GM04503 (cell line): ENCODE data around the gene CASQ1.

Experiments used
- DNase-seq: peaks from one replicate; pipeline ENCODE4 v3.0.0-alpha.2; 2012; ENCODE audit warnings: low read depth

Gene CASQ1

DNA sequence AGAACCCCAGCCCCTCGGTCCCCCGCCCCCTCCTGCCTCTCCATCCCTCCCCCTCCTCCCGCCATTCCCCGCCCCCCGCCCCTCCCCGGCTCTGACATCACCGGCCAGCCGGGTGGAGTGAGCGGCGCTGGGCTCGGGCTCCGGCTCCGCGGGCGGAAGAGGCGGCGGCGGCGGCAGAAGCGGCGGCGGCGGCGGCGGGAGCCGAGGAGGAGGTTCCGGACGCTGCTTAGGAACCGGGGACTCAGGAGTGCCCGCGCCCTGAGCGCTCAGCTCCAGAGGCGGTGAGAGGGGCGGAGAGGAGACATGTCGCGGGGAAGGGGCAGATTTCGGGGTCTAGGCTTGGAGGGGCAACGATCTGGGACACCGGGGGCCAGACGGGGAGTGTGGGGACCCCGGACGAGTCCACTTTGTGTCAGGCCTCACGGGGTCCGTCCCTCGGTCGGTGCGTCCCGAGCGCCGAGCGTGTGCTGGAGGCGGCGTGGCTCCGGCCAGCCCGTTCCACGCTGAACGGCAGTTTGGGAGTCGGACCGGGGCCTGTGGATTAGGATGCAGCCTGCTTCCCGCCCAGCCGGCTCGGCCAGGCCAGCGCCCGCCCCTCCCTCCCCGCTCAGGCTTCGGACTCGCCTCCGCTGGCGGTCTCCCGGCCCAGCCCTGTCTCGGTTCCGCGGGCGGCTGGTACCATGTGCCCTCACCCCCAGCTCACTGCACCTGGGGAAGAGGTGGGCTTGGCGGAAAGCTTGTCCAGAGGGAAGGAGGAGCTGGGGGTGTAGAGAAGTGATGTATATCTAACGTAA is 15.1 kb downstream of the CASQ1 start, which contains the start of gene PEA15:
PEA15 (plus strand) TSS at position 143 of the 794 bp plus-strand sequence. CDS start 6,161 bp downstream, outside the sequence.
- DNase-seq, result no peak

DNA sequence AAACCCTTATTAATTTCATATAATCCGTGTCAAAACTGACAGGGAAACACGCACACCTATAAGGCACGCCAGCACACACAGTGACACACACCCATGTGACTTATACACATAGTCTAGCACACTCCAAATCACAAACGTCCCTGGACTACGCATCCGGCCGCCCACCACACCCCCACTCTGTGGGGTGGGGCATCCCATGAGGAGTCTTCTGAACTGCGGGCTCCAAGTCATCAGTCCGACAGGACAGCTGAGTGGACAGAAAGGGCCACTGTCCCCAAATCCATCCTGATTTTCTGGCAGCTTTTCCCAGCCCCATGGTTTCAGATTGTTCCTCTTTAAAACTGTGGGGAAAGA is 15.6 kb downstream of the CASQ1 start:
- DNase-seq, result peak; percentile 26

DNA sequence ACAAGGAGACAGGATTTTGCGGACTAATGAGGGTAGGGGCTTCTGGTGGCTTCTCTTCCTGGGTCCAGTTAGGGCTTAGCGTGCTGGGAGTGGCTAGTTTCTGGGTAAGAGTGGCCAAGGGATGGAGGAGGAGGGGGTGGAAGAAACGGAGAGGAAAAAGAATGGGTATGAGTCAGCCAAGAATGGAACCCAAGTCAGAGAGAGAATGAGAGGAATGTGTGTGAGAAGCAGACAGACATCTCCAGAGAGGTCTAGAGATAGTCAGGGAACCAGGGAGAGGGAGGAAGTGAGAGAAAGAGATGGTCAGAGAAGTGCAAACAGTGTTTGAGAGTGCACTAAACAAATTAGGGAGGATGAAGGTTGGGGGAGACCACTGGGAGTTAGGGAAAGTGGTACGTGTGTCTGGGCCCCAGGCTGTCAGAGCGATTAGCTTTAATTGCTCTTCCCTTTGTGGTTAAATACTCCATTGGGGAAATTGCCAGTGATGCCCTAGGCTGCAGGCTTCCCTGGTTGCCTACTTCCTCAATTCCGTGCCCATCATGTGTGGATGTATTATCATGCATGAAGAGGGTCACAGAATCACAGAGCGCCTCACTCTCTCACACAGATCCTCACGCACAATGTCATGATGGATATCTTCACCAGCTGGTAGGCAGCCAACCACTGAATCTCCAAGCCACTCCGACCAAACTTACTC is 16.2 kb downstream of the CASQ1 start:
- DNase-seq, result peak; percentile 86

DNA sequence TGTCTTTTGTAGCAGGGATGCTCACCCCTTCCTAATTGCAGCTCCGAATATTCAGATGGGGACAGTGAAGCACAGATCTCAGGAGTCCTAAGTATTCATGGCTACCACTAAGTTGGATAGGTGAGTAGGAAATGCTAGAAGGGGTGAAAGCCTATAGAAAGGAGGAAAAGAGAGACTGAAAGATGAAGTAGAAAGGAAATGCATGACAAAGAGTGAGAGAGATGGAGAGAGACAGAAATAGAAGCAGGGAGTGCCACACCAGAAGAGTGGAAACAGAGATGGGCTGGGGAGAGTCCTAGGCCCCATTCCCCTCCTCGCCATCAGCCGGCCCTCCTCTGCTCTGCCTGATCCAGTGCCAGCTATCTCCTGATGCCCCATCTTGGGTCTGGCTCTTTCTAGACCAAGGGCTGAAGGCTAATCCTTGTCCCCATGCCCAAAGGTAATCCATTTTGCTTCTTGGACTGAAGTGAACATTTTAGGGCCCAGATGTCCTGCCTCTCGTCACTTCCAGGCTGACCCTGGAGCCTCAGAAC is 16.8 kb downstream of the CASQ1 start:
- DNase-seq, result no peak

DNA sequence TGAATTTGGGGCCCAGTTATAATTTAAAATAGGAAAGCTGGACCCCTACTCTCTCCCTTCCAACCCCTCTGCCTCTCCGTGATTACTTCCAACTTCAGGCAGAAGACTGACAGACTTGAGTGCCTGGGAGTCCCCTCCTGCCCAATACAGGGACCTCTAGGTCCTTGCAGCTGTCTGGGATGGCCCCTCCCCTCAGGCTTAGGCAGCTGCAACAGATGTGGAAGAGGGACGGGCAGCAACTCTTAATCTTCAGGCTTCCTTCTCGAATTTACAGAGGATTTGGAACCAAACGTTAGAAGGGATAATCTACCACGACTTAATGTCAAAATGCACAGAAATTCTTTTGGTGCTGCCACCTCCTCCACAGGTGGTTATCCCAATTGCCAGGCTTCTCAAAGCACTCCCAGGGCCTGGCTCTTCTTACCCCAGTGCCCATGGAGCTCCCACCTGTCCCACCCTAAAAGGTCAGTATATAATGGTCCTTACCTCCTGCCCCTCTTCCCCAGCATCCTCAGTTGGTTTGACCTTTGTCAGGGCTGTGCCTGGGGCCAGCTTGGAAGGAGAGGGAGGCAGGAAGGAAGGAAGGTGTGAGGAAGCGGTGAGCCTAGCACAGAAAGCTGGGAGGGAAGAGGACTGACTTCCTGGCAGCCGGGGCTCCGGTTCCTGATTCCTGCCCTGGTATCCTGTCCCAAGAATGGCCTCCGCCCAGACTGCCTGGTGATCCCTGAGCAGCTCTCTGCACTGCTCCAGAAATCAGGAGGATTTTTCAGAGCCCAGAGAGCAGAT is 17.6 kb downstream of the CASQ1 start:
- no peak for DNase-seq

DNA sequence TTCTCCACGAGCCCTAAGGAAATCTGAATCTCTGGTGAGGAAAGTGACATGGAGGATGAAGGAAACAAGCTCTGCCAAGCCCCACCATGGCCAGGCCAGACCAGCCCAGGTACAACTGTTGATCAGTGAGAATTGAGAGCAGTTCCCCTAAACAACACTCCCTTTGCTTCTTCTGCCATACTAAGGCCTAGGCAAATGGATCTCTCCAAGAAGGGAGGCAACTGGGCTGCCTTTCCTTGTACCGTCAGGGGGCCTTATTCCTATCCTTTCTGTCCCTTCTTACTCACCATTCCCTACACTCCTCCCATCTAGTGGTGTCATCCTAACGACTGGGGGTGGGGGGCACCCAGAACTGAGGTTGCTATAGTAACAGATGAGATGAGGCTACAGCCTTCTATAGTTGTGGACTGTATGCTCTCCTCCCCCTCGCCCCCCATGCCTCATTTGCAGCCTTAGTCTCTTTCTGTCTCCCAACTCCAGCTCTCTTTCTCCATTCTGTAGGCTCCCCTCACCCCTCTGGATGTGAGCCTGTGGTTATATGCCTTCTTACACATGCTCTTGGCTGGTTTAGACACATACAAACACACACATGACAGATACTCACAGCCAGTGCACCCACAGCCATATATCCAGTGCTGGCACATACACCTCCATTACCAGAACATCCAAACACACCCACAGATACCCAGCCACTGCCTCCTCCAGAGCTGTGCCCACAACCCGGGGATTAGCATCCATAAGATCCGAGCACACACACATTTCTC is 18.4 kb downstream of the CASQ1 start:
- no peak for DNase-seq

DNA sequence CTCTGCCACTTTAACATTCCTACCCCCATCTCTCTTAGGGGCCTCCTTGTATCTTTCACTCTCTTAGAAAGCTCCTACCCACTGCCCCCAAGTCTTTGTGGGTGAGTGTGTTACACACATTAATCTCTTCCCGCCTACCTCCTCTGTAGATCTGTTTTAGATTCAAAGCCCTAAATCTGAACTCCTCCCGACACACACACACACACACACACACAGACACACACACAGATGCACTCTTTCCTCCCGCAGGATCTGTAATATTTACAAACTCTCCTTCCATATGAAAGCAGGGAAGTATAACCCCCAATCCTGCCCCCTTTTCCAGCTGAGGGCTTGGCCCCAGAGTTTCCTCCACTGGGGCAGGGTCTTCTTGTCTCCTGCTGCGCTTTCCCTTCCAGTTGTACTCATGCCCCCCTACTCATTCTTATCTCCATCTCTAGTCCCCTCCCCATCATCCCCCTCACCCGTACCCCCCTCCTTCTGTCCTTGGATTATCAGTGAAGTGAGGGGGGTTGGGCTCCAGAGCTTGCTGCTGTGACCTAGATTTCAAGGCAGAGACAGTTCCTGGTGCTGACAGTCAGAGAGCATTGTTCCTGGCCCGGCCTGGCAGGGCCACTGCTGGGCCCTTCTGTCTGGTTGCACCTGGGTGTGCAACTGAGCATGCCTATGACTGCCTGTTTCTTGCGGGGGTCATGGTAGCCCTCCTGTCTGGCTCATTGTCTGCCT is 19.1 kb downstream of the CASQ1 start:
- DNase-seq, result no peak

DNA sequence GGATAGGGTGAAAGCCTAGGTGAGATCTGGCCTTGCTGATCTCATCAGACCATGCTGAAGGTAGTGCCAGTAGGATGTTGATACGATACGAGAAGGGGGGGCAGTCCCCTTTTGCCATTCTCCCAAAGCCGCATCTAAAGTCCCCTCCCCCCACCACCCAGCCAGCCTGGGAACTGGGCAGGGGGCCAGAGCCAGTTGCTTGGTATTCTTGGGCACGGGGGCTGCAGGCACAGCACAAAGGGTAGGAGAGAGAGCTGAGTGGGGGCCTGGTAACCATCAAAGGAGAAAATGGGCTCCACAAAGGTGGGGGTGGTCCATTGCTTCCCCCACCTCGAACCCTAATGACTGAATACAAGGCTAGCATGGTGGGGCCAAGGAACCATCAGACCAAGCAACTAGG is 20.2 kb downstream of the CASQ1 start:
- DNase-seq, result no peak

DNA sequence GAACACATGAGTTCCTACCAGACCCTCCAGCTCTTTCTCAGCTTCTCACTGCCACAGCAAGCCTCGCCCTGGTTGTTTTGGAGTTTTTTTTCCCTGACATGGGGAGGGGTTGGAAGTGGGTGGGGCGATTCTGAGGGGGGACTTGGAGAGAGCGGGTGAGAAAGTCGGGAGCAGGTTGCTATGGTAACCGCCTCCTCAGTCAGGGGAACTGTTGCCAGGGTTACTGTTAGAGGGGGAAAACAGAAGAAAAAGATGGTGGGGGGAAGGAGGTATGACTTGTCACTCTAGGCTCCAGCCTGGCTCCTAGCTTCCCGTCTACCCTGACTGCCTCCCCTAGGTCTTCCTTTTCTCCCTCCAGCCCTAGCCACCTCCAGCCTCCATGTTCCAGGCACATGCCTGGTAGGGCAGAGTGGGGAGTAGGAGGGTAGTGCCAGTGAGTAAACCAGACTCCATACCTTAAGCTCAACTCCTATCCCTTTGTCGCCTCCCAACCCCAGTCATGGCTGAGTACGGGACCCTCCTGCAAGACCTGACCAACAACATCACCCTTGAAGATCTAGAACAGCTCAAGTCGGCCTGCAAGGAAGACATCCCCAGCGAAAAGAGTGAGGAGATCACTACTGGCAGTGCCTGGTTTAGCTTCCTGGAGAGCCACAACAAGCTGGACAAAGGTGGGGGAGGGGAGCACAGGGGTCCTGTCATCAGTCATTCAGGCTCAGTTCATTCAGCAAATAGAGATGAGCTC is 20.8 kb downstream of the CASQ1 start:
- DNase-seq, result no peak

DNA sequence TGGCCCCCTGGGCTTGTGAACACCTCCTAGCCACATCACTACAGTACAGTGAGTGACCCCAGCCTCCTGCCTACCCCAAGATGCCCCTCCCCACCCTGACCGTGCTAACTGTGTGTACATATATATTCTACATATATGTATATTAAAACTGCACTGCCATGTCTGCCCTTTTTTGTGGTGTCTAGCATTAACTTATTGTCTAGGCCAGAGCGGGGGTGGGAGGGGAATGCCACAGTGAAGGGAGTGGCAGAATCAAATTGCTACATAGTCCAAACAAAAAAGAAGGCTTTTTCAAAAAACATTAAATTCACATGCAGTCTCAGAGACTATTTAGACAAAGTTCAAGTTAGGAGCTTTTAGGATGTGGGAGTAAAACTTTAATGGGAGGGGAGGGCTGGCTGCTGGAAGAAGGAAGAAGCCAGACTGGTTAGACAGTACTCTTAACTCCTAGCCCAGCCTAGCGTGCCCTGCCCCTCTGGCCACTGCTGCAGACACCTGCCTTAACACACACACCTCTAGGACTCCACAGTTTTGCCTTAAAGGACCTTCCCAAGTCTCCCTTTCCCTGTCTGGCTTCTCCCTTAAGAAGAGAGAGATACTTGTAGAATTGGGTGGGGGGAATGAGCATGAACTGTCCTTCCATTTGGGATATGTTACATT is 24.2 kb downstream of the CASQ1 start:
- no peak for DNase-seq

DNA sequence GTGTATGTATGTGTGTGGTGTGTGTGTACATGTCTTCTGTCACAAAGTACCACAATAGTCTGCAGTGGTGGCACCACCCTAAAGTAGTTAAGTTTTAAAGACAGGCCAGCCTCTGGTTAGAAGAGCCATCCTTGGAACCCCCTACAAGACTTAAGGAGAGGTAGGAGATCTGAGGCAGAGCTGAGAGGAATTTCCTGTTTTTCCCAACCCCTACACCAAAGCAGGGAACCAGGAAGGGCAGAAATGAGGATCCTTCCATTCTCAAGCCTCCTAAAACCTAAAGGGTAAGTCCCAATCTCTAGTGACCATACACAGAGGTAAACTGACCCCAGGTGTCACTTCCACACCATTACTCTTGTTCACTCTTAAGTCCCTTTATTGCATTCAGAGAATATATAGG is 25.9 kb downstream of the CASQ1 start:
- no peak for DNase-seq

DNA sequence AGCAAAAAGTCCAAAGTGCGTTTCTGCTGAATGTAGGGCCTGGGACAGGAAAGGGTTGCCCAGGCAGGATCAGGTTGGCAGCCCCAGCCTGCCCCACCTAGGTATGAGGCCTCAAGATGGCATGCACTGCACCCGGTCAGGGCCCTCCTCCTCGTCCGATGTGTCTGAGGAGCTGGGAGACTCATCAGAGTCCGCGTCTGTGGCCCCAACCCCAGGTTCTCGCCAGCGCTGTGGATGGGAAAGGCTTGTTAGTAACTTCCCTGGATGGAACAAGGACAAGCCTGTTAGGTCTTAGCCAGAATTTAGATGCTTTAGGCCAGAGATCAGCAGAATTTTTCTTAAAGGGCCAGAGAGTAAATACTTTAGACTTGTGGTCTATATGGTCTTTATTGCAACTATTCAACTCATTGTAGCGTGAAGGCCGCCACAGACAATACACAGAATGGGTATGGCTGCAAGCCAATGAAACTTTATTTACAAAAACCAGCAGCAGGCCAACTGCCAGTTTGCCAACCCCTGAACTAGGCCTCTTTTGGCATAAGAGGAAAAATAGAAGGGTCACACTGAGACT is 27.2 kb downstream of the CASQ1 start:
- no peak for DNase-seq

DNA sequence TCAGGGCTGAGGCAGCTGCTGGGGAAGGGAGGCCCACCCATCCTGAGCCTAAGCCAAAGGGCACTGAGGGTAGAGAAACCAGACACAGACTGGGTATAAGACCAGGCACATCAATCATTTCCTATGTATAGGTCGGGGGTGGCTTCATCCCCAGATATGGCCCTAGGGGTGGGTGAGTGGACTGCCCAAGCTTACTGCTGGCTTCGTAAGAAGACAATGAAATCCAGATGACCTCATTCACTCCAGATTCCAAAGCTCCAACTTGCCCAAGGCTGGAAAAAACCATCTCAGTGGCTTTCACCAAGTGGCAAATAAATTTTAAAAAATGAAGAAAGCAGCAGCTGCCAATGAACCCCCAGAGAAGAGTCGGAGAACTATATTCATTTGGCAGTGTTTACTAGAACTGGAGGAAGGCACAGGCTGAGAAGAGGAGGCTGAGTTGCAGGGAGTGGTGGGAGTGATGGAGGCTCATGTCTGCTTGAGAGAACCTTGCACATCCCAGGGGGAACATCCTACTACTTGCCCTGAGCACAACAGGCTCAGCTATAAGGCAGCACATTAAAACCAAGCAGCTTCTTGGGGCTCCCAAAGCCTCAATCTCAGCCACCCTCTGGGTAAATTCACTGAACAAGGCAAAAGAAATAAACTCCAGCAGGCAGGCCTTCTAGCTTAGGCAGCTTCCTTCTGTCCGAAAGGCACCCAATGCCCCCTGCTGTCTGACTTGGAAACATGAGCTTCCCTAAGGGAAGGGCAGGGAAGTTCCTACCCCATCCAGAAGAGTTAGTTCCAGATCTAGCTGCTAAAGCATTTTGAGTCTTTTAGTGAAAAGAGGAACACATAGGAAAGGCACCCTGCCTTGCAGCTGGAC is 28.9 kb downstream of the CASQ1 start:
- DNase-seq, result peak; percentile 51

DNA sequence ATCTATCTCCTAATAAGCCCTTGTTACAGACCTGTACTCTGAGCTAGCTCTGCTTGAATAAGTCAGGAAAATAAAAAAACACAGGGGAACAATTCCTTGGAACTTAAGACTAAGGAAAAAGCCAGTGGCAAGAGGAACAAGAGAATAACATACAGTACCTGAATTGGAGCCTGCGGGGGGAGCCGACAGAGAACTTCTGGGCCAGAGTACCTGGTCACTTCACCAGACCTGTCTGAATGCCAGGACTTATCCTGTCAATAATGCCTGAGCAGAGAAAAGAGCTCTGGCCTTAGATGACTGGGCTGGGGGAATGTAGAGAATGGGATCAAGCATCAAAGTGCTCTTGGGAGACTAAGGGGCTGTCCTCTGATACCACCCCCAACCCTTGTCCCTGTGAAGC is 29.9 kb downstream of the CASQ1 start:
- no peak for DNase-seq

DNA sequence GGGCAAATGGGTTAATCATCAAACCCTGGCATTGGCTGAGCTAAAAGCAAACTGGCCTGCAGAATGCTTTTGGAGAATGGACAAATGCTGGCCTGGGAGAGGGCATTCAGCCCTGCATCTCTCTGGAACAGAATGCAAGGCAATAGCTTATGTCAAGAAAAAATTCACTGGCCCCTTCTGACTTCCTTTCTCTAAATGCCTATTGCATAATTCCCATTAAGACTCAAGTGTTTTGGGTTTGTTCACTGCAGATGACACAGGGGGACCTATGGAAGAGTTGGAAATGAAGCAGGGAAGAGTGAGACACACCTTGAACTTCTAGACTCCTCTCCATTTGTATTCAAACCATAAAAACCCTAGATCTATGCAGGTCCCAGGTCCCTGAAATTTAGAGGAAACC is 30.7 kb downstream of the CASQ1 start:
- DNase-seq, result no peak

DNA sequence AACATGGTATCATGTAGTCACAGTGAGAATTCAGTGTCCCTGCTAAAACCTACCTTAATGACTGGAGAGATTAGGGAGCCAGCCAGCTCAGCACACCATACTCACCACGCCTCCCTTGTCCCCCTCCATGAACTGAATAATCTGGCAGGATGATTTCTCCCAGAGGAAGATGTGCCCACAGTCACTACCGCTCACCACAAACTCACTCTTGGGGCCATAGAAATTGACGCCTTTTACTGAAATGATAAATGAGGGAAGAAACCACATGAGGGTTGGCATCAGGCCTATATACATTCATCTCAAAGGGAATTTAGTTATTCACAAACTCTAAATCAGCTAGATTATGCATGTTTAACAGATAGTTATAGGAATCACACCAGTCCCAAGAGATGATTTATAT is 32.2 kb downstream of the CASQ1 start:
- no peak for DNase-seq

DNA sequence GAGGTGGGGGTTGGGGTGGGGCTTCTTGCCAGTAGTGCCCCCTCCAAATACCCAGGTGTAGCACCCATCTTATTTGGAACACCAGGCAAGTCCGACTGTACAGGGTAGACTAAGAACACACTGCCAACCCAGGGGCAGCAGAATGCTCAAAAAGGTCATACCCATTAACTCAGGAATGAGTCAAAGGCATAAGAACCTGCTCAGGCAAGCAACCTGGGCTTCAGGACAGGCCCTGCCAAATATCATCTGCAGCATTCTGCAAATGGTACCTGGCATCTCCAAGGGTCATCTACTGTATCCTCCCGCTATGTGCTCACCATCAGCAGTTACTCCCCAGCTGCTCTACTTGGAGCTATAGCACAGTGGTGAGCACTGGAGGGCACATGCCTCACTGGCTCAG is 34.2 kb downstream of the CASQ1 start:
- no peak for DNase-seq

DNA sequence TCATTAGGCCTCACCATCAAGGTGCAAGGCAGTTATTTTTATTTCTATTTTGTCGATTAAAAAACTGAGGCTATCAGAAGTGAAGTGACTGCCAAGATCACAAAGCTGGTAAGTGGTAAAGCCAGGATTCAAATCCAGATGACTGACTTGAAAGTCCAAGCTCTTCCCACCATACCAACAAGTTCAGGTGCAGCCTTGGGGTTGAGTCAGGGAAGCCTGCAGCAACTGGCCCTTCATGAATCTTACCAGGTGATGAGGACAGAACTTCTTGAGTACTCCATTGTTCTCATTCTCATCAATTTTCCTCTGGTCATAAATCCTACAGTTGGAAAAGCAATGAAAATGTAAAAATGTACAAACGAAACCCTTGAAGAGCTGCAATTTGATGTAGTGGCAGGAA is 35.0 kb downstream of the CASQ1 start:
- DNase-seq, result no peak

DNA sequence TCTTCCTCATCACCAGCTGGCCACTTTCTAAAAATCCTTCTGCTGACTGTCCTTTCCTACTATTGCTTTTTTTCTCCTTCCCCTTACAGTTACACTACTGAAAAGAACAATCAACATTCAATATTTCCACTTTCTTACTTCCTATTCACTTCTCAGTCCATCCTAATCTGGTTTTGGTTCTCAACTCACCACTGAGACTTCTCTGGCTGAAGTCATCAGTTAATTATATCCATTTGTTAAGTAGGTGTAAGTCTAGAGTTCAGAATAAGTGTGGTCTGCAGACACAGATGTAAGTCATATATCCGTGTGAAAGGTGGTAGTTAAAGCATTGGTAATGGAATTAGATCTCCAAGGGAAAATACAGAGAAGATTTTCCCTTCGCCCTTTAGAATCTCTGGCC is 36.2 kb downstream of the CASQ1 start:
- no peak for DNase-seq
